Ishikawa (cell line): ENCODE results near the gene CDKN1A.

ENCODE experiments used
- CEBPB ChIP-seq: IDR thresholded peaks from 2 replicates; pipeline ENCODE4 v1.6.1; 2012
- CREB1 ChIP-seq: IDR thresholded peaks from 2 replicates; pipeline ENCODE4 v1.6.1; 2012; ENCODE audit warnings: low read depth
- EGR1 ChIP-seq: IDR thresholded peaks from 2 replicates; pipeline ENCODE4 v1.6.1; 2012
- EP300 ChIP-seq: IDR thresholded peaks from 2 replicates; pipeline ENCODE4 v1.6.1; 2012; ENCODE audit warnings: borderline replicate concordance
- FOXM1 ChIP-seq: IDR thresholded peaks from 2 replicates; pipeline ENCODE4 v1.6.1; 2012; ENCODE audit warnings: low read depth, borderline replicate concordance
- NFIC ChIP-seq: IDR thresholded peaks from 2 replicates; pipeline ENCODE4 v1.6.1; 2012
- RAD21 ChIP-seq: IDR thresholded peaks from 2 replicates; pipeline ENCODE4 v1.6.1; 2012; ENCODE audit warnings: low read depth
- TAF1 ChIP-seq: IDR thresholded peaks from 2 replicates; pipeline ENCODE4 v1.6.1; 2012; ENCODE audit warnings: low read depth, mild to moderate bottlenecking
- TCF12 ChIP-seq: IDR thresholded peaks from 2 replicates; pipeline ENCODE4 v1.6.1; 2012; ENCODE audit warnings: low read depth
- TEAD4 ChIP-seq: IDR thresholded peaks from 2 replicates; pipeline ENCODE4 v1.6.1; 2012
- YY1 ChIP-seq: IDR thresholded peaks from 2 replicates; pipeline ENCODE4 v1.6.1; 2012; ENCODE audit warnings: low read depth
- ZBTB7A ChIP-seq: IDR thresholded peaks from 2 replicates; pipeline ENCODE4 v1.6.1; 2012; ENCODE audit warnings: low read depth
- TF ChIP-seq, protein P1 (sequence below): IDR thresholded peaks from 2 replicates; pipeline ENCODE4 v1.6.1; 2012
- TF ChIP-seq, protein P2 (sequence below): IDR thresholded peaks from 2 replicates; pipeline ENCODE4 v1.6.1; 2012
- TF ChIP-seq, protein P3 (sequence below): IDR thresholded peaks from 2 replicates; pipeline ENCODE4 v1.6.1; 2012; ENCODE audit warnings: low read depth, mild to moderate bottlenecking

CDKN1A gene

DNA sequence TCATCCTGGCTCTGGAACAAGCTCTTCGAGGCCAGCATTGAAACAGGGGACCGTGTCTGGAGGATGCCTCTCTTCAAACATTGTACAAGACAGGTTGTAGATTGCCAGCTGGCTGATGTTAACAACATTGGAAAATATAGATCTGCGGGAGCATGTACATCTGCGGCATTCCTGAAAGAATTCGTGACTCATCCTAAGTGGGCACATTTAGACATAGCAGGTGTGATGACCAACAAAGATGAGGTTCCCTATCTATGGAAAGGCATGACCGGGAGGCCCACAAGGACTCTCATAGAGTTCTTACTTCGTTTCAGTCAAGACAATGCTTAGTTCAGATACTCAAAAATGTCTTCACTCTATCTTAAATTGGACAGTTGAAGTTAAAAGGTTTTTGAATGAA, 3.6 kb upstream of the CDKN1A start:
- TF ChIP-seq TEAD4 (no peak), TCF12 (no peak), EP300 (no peak), ZBTB7A (no peak)
- TF ChIP-seq, protein P1, sequence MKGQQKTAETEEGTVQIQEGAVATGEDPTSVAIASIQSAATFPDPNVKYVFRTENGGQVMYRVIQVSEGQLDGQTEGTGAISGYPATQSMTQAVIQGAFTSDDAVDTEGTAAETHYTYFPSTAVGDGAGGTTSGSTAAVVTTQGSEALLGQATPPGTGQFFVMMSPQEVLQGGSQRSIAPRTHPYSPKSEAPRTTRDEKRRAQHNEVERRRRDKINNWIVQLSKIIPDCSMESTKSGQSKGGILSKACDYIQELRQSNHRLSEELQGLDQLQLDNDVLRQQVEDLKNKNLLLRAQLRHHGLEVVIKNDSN, result no peak
- TF ChIP-seq, protein P2, sequence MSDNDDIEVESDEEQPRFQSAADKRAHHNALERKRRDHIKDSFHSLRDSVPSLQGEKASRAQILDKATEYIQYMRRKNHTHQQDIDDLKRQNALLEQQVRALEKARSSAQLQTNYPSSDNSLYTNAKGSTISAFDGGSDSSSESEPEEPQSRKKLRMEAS, result no peak

DNA sequence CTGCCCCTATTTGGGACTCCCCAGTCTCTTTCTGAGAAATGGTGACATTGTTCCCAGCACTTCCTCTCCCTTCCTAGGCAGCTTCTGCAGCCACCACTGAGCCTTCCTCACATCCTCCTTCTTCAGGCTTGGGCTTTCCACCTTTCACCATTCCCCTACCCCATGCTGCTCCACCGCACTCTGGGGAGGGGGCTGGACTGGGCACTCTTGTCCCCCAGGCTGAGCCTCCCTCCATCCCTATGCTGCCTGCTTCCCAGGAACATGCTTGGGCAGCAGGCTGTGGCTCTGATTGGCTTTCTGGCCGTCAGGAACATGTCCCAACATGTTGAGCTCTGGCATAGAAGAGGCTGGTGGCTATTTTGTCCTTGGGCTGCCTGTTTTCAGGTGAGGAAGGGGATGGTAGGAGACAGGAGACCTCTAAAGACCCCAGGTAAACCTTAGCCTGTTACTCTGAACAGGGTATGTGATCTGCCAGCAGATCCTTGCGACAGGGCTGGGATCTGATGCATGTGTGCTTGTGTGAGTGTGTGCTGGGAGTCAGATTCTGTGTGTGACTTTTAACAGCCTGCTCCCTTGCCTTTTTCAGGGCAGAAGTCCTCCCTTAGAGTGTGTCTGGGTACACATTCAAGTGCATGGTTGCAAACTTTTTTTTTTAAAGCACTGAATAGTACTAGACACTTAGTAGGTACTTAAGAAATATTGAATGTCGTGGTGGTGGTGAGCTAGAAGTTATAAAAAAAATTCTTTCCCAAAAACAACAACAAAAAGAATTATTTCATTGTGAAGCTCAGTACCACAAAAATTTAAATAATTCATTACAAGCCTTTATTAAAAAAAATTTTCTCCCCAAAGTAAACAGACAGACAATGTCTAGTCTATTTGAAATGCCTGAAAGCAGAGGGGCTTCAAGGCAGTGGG, 2.1 kb upstream of the CDKN1A start:
- TF ChIP-seq EP300 (no peak), EGR1 (no peak), TEAD4 (no peak), CREB1 (no peak), TCF12 (no peak), FOXM1 (no peak), CEBPB (no peak), YY1 (no peak), ZBTB7A (no peak), RAD21 (no peak), NFIC (no peak), TAF1 (no peak)
- TF ChIP-seq, protein P2, result no peak
- TF ChIP-seq, protein P3, sequence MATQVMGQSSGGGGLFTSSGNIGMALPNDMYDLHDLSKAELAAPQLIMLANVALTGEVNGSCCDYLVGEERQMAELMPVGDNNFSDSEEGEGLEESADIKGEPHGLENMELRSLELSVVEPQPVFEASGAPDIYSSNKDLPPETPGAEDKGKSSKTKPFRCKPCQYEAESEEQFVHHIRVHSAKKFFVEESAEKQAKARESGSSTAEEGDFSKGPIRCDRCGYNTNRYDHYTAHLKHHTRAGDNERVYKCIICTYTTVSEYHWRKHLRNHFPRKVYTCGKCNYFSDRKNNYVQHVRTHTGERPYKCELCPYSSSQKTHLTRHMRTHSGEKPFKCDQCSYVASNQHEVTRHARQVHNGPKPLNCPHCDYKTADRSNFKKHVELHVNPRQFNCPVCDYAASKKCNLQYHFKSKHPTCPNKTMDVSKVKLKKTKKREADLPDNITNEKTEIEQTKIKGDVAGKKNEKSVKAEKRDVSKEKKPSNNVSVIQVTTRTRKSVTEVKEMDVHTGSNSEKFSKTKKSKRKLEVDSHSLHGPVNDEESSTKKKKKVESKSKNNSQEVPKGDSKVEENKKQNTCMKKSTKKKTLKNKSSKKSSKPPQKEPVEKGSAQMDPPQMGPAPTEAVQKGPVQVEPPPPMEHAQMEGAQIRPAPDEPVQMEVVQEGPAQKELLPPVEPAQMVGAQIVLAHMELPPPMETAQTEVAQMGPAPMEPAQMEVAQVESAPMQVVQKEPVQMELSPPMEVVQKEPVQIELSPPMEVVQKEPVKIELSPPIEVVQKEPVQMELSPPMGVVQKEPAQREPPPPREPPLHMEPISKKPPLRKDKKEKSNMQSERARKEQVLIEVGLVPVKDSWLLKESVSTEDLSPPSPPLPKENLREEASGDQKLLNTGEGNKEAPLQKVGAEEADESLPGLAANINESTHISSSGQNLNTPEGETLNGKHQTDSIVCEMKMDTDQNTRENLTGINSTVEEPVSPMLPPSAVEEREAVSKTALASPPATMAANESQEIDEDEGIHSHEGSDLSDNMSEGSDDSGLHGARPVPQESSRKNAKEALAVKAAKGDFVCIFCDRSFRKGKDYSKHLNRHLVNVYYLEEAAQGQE, result no peak
- TF ChIP-seq, protein P1, result no peak

DNA sequence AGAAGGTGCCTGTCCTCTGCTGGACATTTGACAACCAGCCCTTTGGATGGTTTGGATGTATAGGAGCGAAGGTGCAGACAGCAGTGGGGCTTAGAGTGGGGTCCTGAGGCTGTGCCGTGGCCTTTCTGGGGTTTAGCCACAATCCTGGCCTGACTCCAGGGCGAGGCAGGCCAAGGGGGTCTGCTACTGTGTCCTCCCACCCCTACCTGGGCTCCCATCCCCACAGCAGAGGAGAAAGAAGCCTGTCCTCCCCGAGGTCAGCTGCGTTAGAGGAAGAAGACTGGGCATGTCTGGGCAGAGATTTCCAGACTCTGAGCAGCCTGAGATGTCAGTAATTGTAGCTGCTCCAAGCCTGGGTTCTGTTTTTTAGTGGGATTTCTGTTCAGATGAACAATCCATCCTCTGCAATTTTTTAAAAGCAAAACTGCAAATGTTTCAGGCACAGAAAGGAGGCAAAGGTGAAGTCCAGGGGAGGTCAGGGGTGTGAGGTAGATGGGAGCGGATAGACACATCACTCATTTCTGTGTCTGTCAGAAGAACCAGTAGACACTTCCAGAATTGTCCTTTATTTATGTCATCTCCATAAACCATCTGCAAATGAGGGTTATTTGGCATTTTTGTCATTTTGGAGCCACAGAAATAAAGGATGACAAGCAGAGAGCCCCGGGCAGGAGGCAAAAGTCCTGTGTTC, 1.3 kb upstream of the CDKN1A start:
- TF ChIP-seq, protein P3, result no peak
- no peak for TF ChIP-seq TCF12
- TF ChIP-seq FOXM1, result no peak
- TF ChIP-seq TEAD4, result no peak
- TF ChIP-seq, protein P2, result no peak
- no peak for TF ChIP-seq CREB1
- no peak for TF ChIP-seq ZBTB7A
- TF ChIP-seq EGR1, result no peak
- TF ChIP-seq NFIC, result no peak
- no peak for TF ChIP-seq EP300
- TF ChIP-seq CEBPB, result no peak
- TF ChIP-seq RAD21, result no peak
- no peak for TF ChIP-seq TAF1
- TF ChIP-seq, protein P1, result no peak

DNA sequence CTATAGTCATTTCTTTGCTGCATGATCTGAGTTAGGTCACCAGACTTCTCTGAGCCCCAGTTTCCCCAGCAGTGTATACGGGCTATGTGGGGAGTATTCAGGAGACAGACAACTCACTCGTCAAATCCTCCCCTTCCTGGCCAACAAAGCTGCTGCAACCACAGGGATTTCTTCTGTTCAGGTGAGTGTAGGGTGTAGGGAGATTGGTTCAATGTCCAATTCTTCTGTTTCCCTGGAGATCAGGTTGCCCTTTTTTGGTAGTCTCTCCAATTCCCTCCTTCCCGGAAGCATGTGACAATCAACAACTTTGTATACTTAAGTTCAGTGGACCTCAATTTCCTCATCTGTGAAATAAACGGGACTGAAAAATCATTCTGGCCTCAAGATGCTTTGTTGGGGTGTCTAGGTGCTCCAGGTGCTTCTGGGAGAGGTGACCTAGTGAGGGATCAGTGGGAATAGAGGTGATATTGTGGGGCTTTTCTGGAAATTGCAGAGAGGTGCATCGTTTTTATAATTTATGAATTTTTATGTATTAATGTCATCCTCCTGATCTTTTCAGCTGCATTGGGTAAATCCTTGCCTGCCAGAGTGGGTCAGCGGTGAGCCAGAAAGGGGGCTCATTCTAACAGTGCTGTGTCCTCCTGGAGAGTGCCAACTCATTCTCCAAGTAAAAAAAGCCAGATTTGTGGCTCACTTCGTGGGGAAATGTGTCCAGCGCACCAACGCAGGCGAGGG, 594 bp upstream of the CDKN1A start:
- no peak for TF ChIP-seq TEAD4
